Heart right ventricle (tissue), 16 donors: Measurements from ENCODE around the gene LOXL3. TPM values are rescaled to one million over a fixed set of nuclear protein-coding genes. Genes with fewer than 3 reads are reported as not detected.

ENCODE experiments used
- ATAC-seq, 8 donors: fragments of 200-7000 bp; cut with Tn5 transposase; one replicate each; pipeline ENCODE4 v1.9.1; 2020; ENCODE audit warnings: mild to moderate bottlenecking in 8 of 8, moderate library complexity in 8 of 8, moderate number of reproducible peaks in 1 of 8
- DNase-seq, 2 donors: peaks; one replicate each; pipeline ENCODE4 v3.0.0-alpha.2; 2020
- H3K27ac ChIP-seq, 10 donors: fragments of 200-600 bp; sonication (generic) in 2 of 10; one replicate each; pipeline versions ENCODE4 v1.5.0 to v1.8.0; 2020 to 2022; ENCODE audit warnings: mild to moderate bottlenecking in 3 of 10
- H3K27me3 ChIP-seq, 7 donors: fragments of 200-600 bp; one replicate each; pipeline ENCODE4 v1.8.0; 2021 to 2022; ENCODE audit warnings: mild to moderate bottlenecking in 2 of 7
- H3K36me3 ChIP-seq, 9 donors: fragments of 200-600 bp; sonication (generic) in 1 of 9; one replicate each; pipeline versions ENCODE4 v1.5.0 to v1.8.0; 2020 to 2022; ENCODE audit warnings: mild to moderate bottlenecking in 2 of 9
- H3K4me1 ChIP-seq, 9 donors: fragments of 200-600 bp; sonication (generic) in 1 of 9; one replicate each; pipeline versions ENCODE4 v1.5.0 to v1.8.0; 2020 to 2022; ENCODE audit warnings: mild to moderate bottlenecking in 4 of 9
- H3K4me3 ChIP-seq, 10 donors: fragments of 200-600 bp; sonication (generic) in 2 of 10; one replicate each; pipeline versions ENCODE4 v1.5.0 to v1.8.0; 2020 to 2022; ENCODE audit warnings: mild to moderate bottlenecking in 7 of 10, moderate library complexity in 2 of 10
- H3K9me3 ChIP-seq, 11 donors: fragments of 200-600 bp in 10 of 11; sonication (generic) in 2 of 11; one replicate each; pipeline versions ENCODE4 v1.5.0 to v1.8.0; 2013 to 2022; ENCODE audit warnings: mild to moderate bottlenecking in 2 of 11, control low read depth in 1 of 11, moderate library complexity in 1 of 11
- WGBS, 2 donors: extraction: QIAGEN DNeasy Blood & Tissue Kit; methylation state at CpG; one replicate each; pipeline ENCODE4 v1.1.7; 2013; ENCODE audit warnings: inconsistent platforms in 1 of 2; 5-methylcytosine and 5-hydroxymethylcytosine counted together
- intact Hi-C, 10 donors: fragments of 100-400 bp; cut with DNase I; formaldehyde crosslinking; loops; one replicate each; pipeline versions ENCODE4 v1.11.1 to v1.14.2; 2022
- polyA plus RNA-seq, 2 donors: library from polyadenylated mRNA; stranded (reverse); fragments of 200-250 nt; gene quantifications; one replicate each; pipeline ENCODE4 v1.2.3, GENCODE V29; 2013
- total RNA-seq, 10 donors: library from RNA; stranded (reverse); fragmentation: NEBNext Ultra II Directional in 3 of 10; extraction: Animal tissue kit (Norgen Biotek cat#: 25700) in 3 of 10; gene quantifications; one replicate each; pipeline versions ENCODE4 v1.2.1 to v1.2.4, GENCODE V29; 2021 to 2023
- TF ChIP-seq, protein P1 (sequence below), 9 donors: fragments of 200-600 bp; sonication (generic) in 2 of 9; IDR thresholded peaks; one replicate each; pipeline versions ENCODE4 v1.5.0 to v1.8.0; 2021 to 2022; ENCODE audit warnings: antibody characterized with exemption in 9 of 9, mild to moderate bottlenecking in 5 of 9, moderate library complexity in 1 of 9
- donor health status: Arrhythmogenic right ventricular cardiomyopathy.
- donor health status: ischemic (EF 13 %, LVEDD 7.1; RV severe dilation, severe dysfunction).
- donor health status: healthy with polysubstance abuse.
- donor health status: DM: no; HTN: yes; CAD: no.
- donor health status: DM: no; HTN: no; CAD: no.
- donor health status: ischemic (EF 25% LVEDD 6.9; RV normal size, moderate dysfunction).
- donor health status: ischemic (EF 25% LVEDD 5.7; RV mildly dilated, moderate dysfunction).
- donor health status: healthy.
- donor health status: DM: yes; HTN: yes; CAD: no.
- donor health status: Ischemic cardiomyopathy.
- donor health status: ischemic (EF 35%, LVEDD 5.7; RV mildly dilated, moderate dysfunction).
- donor health status: nonischemic (EF 11% LVEDD 7.7; RV severe dilation, severe dysfunction).
- donor health status: DM: yes; HTN: yes; CAD: no.
- donor health status: PGD.
- donor health status: ischemic (EF 29% LVEDD 5.4; RV normal size, mild dysfunction).
- donor health status: nonischemic (EF 23%, LVEDD 6.1; RV moderate dilation, normal function).

The LOXL3 gene
- total and polyA plus RNA-seq, 12 donors: 1.2 to 9.2 (median 2.6) TPM

- Histone ChIP-seq H3K27me3 (no peaks in the 10 kb centered on the region), H3K4me1 (peaks cover 0 to 60% (median 0%) of the 10 kb centered on the region in 9 donors), H3K36me3 (no peaks in the 10 kb centered on the region), H3K9me3 (no peaks in the 10 kb centered on the region), H3K27ac (no peak overlapping the region), H3K4me3 (no peak overlapping the region)
- no peak for DNase-seq
- intact Hi-C loops: no loop called here
- 76 to 79% methylated on average over 3 of the region's 3 CpGs for WGBS, 2 donors
- ATAC-seq: no peak
- TF ChIP-seq, protein P1, sequence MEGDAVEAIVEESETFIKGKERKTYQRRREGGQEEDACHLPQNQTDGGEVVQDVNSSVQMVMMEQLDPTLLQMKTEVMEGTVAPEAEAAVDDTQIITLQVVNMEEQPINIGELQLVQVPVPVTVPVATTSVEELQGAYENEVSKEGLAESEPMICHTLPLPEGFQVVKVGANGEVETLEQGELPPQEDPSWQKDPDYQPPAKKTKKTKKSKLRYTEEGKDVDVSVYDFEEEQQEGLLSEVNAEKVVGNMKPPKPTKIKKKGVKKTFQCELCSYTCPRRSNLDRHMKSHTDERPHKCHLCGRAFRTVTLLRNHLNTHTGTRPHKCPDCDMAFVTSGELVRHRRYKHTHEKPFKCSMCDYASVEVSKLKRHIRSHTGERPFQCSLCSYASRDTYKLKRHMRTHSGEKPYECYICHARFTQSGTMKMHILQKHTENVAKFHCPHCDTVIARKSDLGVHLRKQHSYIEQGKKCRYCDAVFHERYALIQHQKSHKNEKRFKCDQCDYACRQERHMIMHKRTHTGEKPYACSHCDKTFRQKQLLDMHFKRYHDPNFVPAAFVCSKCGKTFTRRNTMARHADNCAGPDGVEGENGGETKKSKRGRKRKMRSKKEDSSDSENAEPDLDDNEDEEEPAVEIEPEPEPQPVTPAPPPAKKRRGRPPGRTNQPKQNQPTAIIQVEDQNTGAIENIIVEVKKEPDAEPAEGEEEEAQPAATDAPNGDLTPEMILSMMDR (IDR thresholded peaks at IDR 0.05): no peak
Measured at GRCh38 chr2:74581463-74581862, 27.7 kb upstream of the LOXL3 start.

- Histone ChIP-seq H3K27ac (peak overlapping the region in 1 of 10 donors; percentile 4), H3K4me3 (no peak overlapping the region), H3K9me3 (no peaks in the 10 kb centered on the region), H3K36me3 (no peaks in the 10 kb centered on the region), H3K4me1 (peaks cover 0 to 56% (median 0%) of the 10 kb centered on the region in 9 donors), H3K27me3 (no peaks in the 10 kb centered on the region)
- 88 to 93% methylated on average over 3 of the region's 3 CpGs for WGBS, 2 donors
- TF ChIP-seq, protein P1 (IDR thresholded peaks at IDR 0.05): no peak
- intact Hi-C loops: no loop called here
- DNase-seq (no peak), ATAC-seq (no peak)
Measured at GRCh38 chr2:74578408-74578807, 24.7 kb upstream of the LOXL3 start.

GRCh38 chr2:74577448-74577847 is 23.7 kb upstream of the LOXL3 start:
- Histone ChIP-seq H3K27me3 (no peaks in the 10 kb centered on the region), H3K27ac (peak overlapping the region in 7 of 10 donors; percentile 22 to 80 (median 46)), H3K36me3 (no peaks in the 10 kb centered on the region), H3K9me3 (no peaks in the 10 kb centered on the region), H3K4me1 (peaks cover 0 to 52% (median 0%) of the 10 kb centered on the region in 9 donors), H3K4me3 (no peak overlapping the region)
- WGBS, 2 donors: 21 to 36% methylated on average over 2 of the region's 2 CpGs
- ATAC-seq (peak; percentile 65 to 87 (median 76)), DNase-seq (peak in 1 of 2 donors; percentile 20)
- intact Hi-C loops: no loop called here
- TF ChIP-seq, protein P1 (IDR thresholded peaks at IDR 0.05): no peak

DNA sequence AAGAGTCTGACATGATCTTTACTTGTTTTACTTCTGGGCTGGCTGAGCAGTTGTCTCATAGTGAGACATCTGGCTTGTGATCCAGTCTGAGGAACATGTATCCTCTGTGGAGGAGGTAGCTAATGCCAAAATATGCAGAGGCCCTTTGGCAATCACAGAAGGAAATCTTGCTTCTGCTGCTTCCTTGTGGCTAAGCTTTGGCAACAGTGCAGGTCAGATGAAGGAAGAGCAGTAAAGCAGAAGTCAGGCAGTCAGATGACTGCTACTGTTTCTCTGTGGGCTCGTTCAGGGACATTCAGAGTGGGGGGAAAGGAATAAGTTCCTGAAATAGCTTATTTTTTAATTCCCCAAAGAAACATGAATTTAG is 23.1 kb upstream of the LOXL3 start:
- TF ChIP-seq, protein P1 (IDR thresholded peaks at IDR 0.05): no peak
- Histone ChIP-seq H3K9me3 (no peaks in the 10 kb centered on the region), H3K27me3 (no peaks in the 10 kb centered on the region), H3K36me3 (no peaks in the 10 kb centered on the region), H3K4me1 (peaks cover 0 to 52% (median 0%) of the 10 kb centered on the region in 9 donors), H3K27ac (peak overlapping the region in 8 of 10 donors; percentile 15 to 80 (median 48)), H3K4me3 (no peak overlapping the region)
- ATAC-seq (peak; percentile 69 to 87 (median 78)), DNase-seq (peak in 1 of 2 donors; percentile 40)
- intact Hi-C loops: no loop called here
- 40 to 41% methylated on average over 1 of the region's 1 CpG for WGBS, 2 donors
